Sigmoid colon (tissue), 7 donors: ENCODE results near the gene CEND1. TPM values are rescaled to one million over a fixed set of nuclear protein-coding genes. Genes with fewer than 3 reads are reported as not detected.

Experiments
- DNase-seq: peaks from one replicate; pipeline ENCODE4 v3.0.0-alpha.2; 2019
- H3K27ac ChIP-seq, 4 donors: fragments of 200-600 bp; sonication (generic); one replicate each; pipeline ENCODE4 v1.5.1; 2016 to 2019; ENCODE audit warnings: mild to moderate bottlenecking in 1 of 4
- H3K27me3 ChIP-seq, 3 donors: fragments of 200-600 bp; sonication (generic); one replicate each; pipeline ENCODE4 v1.5.1; 2019; ENCODE audit warnings: mild to moderate bottlenecking in 1 of 3
- H3K36me3 ChIP-seq, 4 donors: fragments of 200-600 bp; sonication (generic); one replicate each; pipeline ENCODE4 v1.5.1; 2016 to 2019
- H3K4me1 ChIP-seq, 4 donors: fragments of 200-600 bp; sonication (generic); one replicate each; pipeline ENCODE4 v1.5.1; 2017 to 2019
- H3K4me3 ChIP-seq, 4 donors: fragments of 200-600 bp; sonication (generic); one replicate each; pipeline ENCODE4 v1.5.1; 2017 to 2019; ENCODE audit warnings: mild to moderate bottlenecking in 2 of 4, moderate library complexity in 1 of 4
- H3K9me3 ChIP-seq, 4 donors: fragments of 200-600 bp in 3 of 4; sonication (generic) in 3 of 4; one replicate each; pipeline versions ENCODE4 v1.5.1 to v1.6.1; 2013 to 2019
- CTCF ChIP-seq, 4 experiments: fragments of 450-650 bp in 3 of 4; fragments of 200-600 bp in 1 of 4; IDR thresholded peaks; one replicate each; pipeline ENCODE4 v1.5.1; 2016 to 2019; ENCODE audit warnings: antibody characterized with exemption in 4 of 4, mild to moderate bottlenecking in 3 of 4, moderate library complexity in 2 of 4
- EP300 ChIP-seq, 4 donors: sonication (generic); formaldehyde crosslinking; IDR thresholded peaks; one replicate each; pipeline ENCODE4 v1.6.1; 2017; ENCODE audit warnings: antibody characterized with exemption in 4 of 4
- POLR2A ChIP-seq, 2 donors: fragments of 450-650 bp; IDR thresholded peaks; one replicate each; pipeline ENCODE4 v1.6.1; 2016; ENCODE audit warnings: antibody characterized with exemption in 2 of 2, mild to moderate bottlenecking in 2 of 2, moderate library complexity in 2 of 2
- POLR2AphosphoS5 ChIP-seq, 4 donors: sonication (generic); formaldehyde crosslinking; IDR thresholded peaks; one replicate each; pipeline ENCODE4 v1.6.1; 2017; ENCODE audit warnings: antibody characterized with exemption in 4 of 4
- WGBS, 2 donors: extraction: QIAGEN DNeasy Blood & Tissue Kit; methylation state at CpG; one replicate each; pipeline ENCODE4 v1.1.7; 2013; 5-methylcytosine and 5-hydroxymethylcytosine counted together
- intact Hi-C: fragments of 100-400 bp; cut with DNase I; formaldehyde crosslinking; loops from one replicate; pipeline ENCODE4 v1.15.1; 2023
- polyA plus RNA-seq, 3 donors: library from polyadenylated mRNA; stranded (reverse); fragments of 200-250 nt; gene quantifications; one replicate each; pipeline ENCODE4 v1.2.3, GENCODE V29; 2013
- total RNA-seq, 4 donors: library from RNA; depleted of rRNA; stranded (reverse); fragments of >200 nt; gene quantifications; one replicate each; pipeline ENCODE4 v1.1.0, GENCODE V29; 2016
- donor health status: healthy with polysubstance abuse.
- donor health status: Bipolar disorder and iron deficiency.
- donor health status: healthy.

Gene CEND1
- total and polyA plus RNA-seq, 7 donors: 1.8 to 3.6 (median 2.2) TPM; not detected in 2

- H3K27ac ChIP-seq: peak overlapping the region; percentile 90 to 99 (median 98)
- intact Hi-C loops: no loop called here
- H3K9me3 ChIP-seq: no peaks in the 10 kb centered on the region
- peak overlapping the region; percentile 66 to 96 (median 82) for H3K4me3 ChIP-seq
- WGBS, 2 donors: 0 to 1% methylated on average over 96 of the region's 96 CpGs
- peaks cover 8 to 33% (median 13%) of the 10 kb centered on the region in 4 donors for H3K36me3 ChIP-seq
- H3K4me1 ChIP-seq: peaks cover 0 to 33% (median 30%) of the 10 kb centered on the region in 4 donors
- H3K27me3 ChIP-seq: peaks cover 0 to 10% (median 6%) of the 10 kb centered on the region in 3 donors
- TF ChIP-seq CTCF (IDR thresholded peaks at IDR 0.05): peak in 3 of 4 experiments; percentile 13 to 32 (median 29)
- peak in 1 of 2 donors; percentile 28 for TF ChIP-seq POLR2A (IDR thresholded peaks at IDR 0.05)
- TF ChIP-seq EP300 (IDR thresholded peaks at IDR 0.05): peak in 2 of 4 donors; percentile 55 to 60
- TF ChIP-seq POLR2AphosphoS5 (IDR thresholded peaks at IDR 0.05): peak; percentile 73 to 90 (median 86)
- peak; percentile 97 for DNase-seq
Observed at GRCh38 chr11:819129-819931, 29.4 kb upstream of the CEND1 start.

- H3K27me3 ChIP-seq: peaks cover 0 to 3% (median 0%) of the 10 kb centered on the region in 3 donors
- intact Hi-C loops: no loop called here
- no peak for DNase-seq
- peak within 1 kb of the TSS; percentile 90 to 99 (median 98) for H3K27ac ChIP-seq
- peaks cover 0 to 33% (median 30%) of the 10 kb centered on the region in 4 donors for H3K4me1 ChIP-seq
- H3K4me3 ChIP-seq: peak within 1 kb of the TSS; percentile 66 to 96 (median 82)
- peak in 1 of 4 donors; percentile 25 for TF ChIP-seq POLR2AphosphoS5 (IDR thresholded peaks at IDR 0.05)
- TF ChIP-seq POLR2A (IDR thresholded peaks at IDR 0.05): no peak
- no peak for TF ChIP-seq CTCF (IDR thresholded peaks at IDR 0.05)
- WGBS, 2 donors: 8 to 32% methylated on average over 20 of the region's 20 CpGs
- H3K36me3 ChIP-seq: peaks cover 1 to 33% (median 8%) of the 10 kb centered on the region in 4 donors
- no peaks in the 10 kb centered on the region for H3K9me3 ChIP-seq
Observed at GRCh38 chr11:818396-819128, 28.7 kb upstream of the CEND1 start, which contains the start of gene PNPLA2. Gene PNPLA2 (plus strand): TSS chr11:818914. CDS start chr11:819719, 805 bp downstream.

GRCh38 chr11:816433-816779 lies 26.5 kb upstream of the CEND1 start:
- 82 to 84% methylated on average over 11 of the region's 11 CpGs for WGBS, 2 donors
- peaks cover 0 to 27% (median 24%) of the 10 kb centered on the region in 4 donors for H3K4me1 ChIP-seq
- intact Hi-C loops: no loop called here
- H3K27ac ChIP-seq: no peak overlapping the region
- no peak for DNase-seq
- H3K27me3 ChIP-seq: no peaks in the 10 kb centered on the region
- H3K9me3 ChIP-seq: no peaks in the 10 kb centered on the region
- TF ChIP-seq POLR2AphosphoS5 (IDR thresholded peaks at IDR 0.05): no peak
- no peak for TF ChIP-seq CTCF (IDR thresholded peaks at IDR 0.05)
- no peak for TF ChIP-seq POLR2A (IDR thresholded peaks at IDR 0.05)
- TF ChIP-seq EP300 (IDR thresholded peaks at IDR 0.05): no peak
- no peak overlapping the region for H3K4me3 ChIP-seq
- peaks cover 20 to 36% (median 22%) of the 10 kb centered on the region in 4 donors for H3K36me3 ChIP-seq

- 85 to 89% methylated on average over 11 of the region's 11 CpGs for WGBS, 2 donors
- H3K27me3 ChIP-seq: no peaks in the 10 kb centered on the region
- intact Hi-C loops: no loop called here
- TF ChIP-seq POLR2AphosphoS5 (IDR thresholded peaks at IDR 0.05): no peak
- no peak for TF ChIP-seq EP300 (IDR thresholded peaks at IDR 0.05)
- no peak for TF ChIP-seq CTCF (IDR thresholded peaks at IDR 0.05)
- TF ChIP-seq POLR2A (IDR thresholded peaks at IDR 0.05): no peak
- no peak overlapping the region for H3K4me3 ChIP-seq
- no peak for DNase-seq
- H3K36me3 ChIP-seq: peaks cover 22 to 39% (median 24%) of the 10 kb centered on the region in 4 donors
- no peaks in the 10 kb centered on the region for H3K9me3 ChIP-seq
- peaks cover 0 to 27% (median 24%) of the 10 kb centered on the region in 4 donors for H3K4me1 ChIP-seq
- H3K27ac ChIP-seq: no peak overlapping the region
Observed at GRCh38 chr11:815675-816432, 26.0 kb upstream of the CEND1 start.
